IPS-18c (cell line): ENCODE results near the gene PQBP1.

Experiments used
- H3K4me3 ChIP-seq: 2 replicates; pipeline ENCODE4 v1.7.0; 2013; ENCODE audit warnings: low read depth, mild to moderate bottlenecking, low read length, moderate library complexity; ENCODE audit not compliant: insufficient read depth
- H3K9me3 ChIP-seq: one replicate; pipeline ENCODE4 v1.6.1; 2013; ENCODE audit warnings: mild to moderate bottlenecking, low read length, moderate library complexity; ENCODE audit not compliant: control insufficient read depth, insufficient read depth

The PQBP1 gene

GRCh38 chrX:48937054-48937907 is 39.6 kb downstream of the PQBP1 start:
- no peak overlapping the region for H3K4me3 ChIP-seq
- peaks cover 11% of the 10 kb centered on the region for H3K9me3 ChIP-seq

GRCh38 chrX:48938721-48939425 is 41.1 kb downstream of the PQBP1 start:
- Histone ChIP-seq H3K9me3 (peaks cover 11% of the 10 kb centered on the region), H3K4me3 (no peak overlapping the region)

DNA sequence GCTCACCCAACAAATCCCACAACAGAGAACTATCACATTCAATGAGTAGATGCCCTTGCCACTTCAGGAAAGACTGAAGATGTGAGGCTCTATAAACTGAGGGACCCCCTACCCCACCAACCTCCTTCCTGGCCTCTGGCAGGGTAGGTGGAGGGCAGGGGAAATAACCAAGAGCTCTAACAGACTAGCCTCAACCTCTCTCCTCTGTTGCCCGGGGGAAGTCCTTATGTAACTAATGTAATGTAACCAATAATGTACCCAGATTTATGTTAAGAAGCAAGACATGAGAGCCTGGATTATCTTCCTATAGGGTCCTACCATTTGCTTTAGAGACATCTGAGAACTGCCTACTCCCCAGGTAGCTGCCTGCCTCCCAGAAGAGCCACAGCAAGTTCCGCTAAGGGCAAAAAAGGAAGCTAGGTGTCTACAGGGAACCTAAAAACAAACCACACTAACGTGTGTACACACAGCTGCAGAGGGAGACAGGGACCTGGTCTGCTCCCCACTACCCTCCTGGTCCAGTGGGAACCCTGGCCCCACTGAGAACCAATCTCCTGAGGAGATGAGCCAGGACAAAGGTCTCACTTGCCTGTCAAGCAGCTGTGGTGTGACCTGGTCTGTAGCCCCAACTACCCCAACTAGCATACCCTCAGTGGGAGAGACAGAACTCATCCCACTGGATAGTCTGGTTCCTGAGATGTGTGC is 41.9 kb downstream of the PQBP1 start:
- no peak overlapping the region for H3K4me3 ChIP-seq
- peaks cover 16% of the 10 kb centered on the region for H3K9me3 ChIP-seq

GRCh38 chrX:48940404-48940955 is 42.8 kb downstream of the PQBP1 start:
- Histone ChIP-seq H3K4me3 (no peak overlapping the region), H3K9me3 (peaks cover 14% of the 10 kb centered on the region)

DNA sequence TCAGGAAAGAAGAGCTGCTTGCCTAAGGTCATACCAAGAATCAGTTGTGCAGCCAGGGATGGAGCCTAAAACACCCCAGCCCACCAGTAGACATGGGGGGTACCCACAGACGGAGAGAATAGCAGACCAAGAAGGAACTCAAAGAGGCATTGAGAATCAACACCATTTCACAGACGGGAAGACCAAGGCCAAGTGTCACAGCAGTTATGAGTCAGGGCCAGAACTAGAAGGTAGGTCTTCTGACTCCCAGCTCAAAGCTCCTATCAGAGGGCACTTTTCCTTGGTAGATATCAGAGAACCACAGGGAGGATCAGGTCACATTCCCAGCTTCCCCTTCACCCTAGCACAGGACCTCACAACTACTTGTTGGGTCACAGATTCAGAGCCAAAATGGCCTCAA is 45.2 kb downstream of the PQBP1 start:
- Histone ChIP-seq H3K9me3 (peaks cover 7% of the 10 kb centered on the region), H3K4me3 (no peak overlapping the region)

- no peak overlapping the region for H3K4me3 ChIP-seq
- H3K9me3 ChIP-seq: peaks cover 11% of the 10 kb centered on the region
These were observed 48.0 kb downstream of the PQBP1 start for GRCh38 chrX:48945517-48946348.

GRCh38 chrX:48948589-48948988 is 50.9 kb downstream of the PQBP1 start:
- H3K9me3 ChIP-seq: peaks cover 8% of the 10 kb centered on the region
- H3K4me3 ChIP-seq: no peak overlapping the region
